Endometrial microvascular endothelial cells (primary cell): ENCODE results near the gene DYNC2I2. TPM values are rescaled to one million over a fixed set of nuclear protein-coding genes. Genes with fewer than 3 reads are reported as not detected.

Experiments used
- in situ Hi-C: cut with HindIII; loops from 2 replicates; pipeline ENCODE4 v1.10.0; 2017; ENCODE audit warnings: low sequenced_read_pairs, low pct_unique_long_range_greater_than_20kb; ENCODE audit errors: inconsistent ontology term
- total RNA-seq: library from RNA; depleted of rRNA; stranded (reverse); fragments of >200 nt; gene quantifications from one replicate; pipeline ENCODE4 v1.2.3, GENCODE V29; 2015; ENCODE audit errors: inconsistent ontology term

Gene DYNC2I2
- total RNA-seq, 1 donor from 2014 or later: 112 TPM

GRCh38 chr9:128626181-128626580 is 30.5 kb downstream of the DYNC2I2 start:
- in situ Hi-C loops: loop anchor here (10.0 kb wide), 1 partner anchor 61 kb away; no protein-coding TSS in a partner anchor

DNA sequence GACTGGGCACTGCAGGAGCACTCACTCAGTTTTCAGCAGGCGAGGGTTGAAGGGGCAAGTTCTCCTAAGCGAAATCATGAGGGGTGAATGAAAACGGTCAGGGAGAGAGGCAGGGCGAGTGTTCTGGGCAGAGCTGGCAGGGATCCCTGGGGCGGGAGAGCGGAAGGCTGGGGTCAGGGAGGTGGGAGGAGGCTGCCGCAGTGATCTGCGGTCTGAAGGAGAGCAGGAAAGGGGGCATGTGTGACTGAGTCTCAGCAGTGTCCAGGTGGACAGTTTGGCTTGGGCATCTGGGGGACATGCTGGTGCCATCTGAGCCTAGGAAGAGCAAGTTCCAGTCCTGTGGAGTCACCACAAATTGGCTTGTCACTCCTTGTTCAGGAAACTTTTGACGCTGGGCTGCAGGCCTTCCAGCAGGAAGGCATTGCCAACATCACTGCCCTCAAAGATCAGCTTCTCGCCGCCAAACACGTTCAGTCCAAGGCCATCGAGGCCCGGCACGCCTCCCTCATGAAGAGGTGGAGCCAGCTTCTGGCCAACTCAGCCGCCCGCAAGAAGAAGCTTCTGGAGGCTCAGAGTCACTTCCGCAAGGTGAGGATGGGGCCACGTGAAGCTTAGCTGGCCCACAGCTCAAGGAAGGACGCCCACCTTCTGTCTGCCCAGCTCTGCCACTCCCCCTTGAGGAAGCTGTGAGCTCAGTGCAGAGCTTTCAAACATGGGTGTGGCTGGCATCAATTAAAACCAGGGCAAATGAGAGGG is 31.1 kb downstream of the DYNC2I2 start:
- in situ Hi-C loops: loop anchor here (10.0 kb wide), 1 partner anchor 61 kb away; no protein-coding TSS in a partner anchor

GRCh38 chr9:128624566-128624965 is 32.1 kb downstream of the DYNC2I2 start:
- in situ Hi-C loops: loop anchor here (10.0 kb wide), 1 partner anchor 60 kb away; no protein-coding TSS in a partner anchor

DNA sequence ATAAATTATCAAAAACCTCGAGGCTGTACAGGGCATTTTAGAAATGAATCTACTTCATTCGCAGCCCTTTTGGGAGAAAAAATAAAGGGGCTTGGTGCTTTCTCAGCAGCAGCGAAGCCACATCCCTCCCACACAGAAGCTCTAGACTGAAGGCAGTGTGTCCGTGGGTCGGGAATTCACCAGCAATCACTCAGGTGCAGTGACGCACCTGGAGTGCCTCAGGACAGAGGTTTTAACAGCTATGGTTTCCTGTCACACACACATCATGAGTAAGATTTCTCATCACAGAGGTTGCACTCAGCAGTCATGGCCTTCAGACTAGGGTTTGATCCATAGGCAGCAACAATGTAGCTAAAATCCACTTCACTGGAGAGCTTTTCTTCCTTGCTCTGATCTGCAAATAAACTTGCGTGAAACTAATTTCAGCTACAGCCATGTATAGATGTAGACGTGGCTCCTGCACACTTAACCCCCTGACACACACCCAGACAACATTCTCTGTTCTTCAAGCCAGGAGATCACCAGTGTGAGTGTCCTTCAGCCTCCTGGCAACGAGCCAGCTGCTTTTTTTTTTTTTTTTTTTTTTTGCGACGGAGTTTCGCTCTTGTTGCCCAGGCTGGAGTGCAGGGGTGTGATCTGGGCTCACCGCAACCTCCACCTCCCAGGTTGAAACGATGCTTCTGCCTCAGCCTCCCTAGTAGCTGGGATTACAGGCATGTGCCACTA is 34.8 kb downstream of the DYNC2I2 start:
- in situ Hi-C loops: loop anchor here (10.0 kb wide), 1 partner anchor 57 kb away; no protein-coding TSS in a partner anchor

GRCh38 chr9:128619779-128620178 is 36.9 kb downstream of the DYNC2I2 start:
- in situ Hi-C loops: loop anchor here (10.0 kb wide), 1 partner anchor 55 kb away; no protein-coding TSS in a partner anchor

DNA sequence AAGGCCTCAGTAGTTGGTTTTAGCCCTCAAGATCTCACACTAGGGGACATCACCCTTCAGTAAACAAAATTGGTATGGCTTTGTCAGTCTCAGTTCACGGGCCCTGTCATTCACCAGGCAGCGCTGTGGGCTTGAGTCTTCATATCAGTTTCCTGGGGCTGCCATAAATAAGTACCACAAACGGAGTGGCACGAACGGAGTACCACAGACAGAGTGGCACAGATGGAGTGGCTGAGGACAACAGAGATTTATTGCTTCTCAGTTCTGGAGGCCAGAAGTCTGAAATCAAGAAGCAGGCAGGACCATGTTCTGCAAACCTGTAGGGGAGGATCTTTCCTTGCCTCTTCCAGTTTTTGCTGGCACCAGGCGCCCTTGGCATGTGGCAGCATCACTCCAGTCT is 37.5 kb downstream of the DYNC2I2 start:
- in situ Hi-C loops: no loop called here

GRCh38 chr9:128617943-128618342 is 38.7 kb downstream of the DYNC2I2 start:
- in situ Hi-C loops: no loop called here

DNA sequence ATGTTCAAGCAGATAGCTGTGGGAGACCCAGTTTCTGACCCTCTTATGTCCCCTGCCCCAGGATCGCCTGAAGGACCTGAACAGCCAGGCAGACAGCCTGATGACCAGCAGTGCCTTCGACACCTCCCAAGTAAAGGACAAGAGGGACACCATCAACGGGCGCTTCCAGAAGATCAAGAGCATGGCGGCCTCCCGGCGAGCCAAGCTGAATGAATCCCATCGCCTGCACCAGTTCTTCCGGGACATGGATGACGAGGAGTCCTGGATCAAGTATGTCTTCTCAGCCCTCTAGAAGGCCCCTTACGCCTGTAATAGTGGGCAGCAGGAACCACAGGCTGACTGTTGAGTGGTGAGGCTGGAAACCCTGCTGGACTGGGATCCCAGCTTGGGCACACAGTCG is 41.1 kb downstream of the DYNC2I2 start:
- in situ Hi-C loops: no loop called here

DNA sequence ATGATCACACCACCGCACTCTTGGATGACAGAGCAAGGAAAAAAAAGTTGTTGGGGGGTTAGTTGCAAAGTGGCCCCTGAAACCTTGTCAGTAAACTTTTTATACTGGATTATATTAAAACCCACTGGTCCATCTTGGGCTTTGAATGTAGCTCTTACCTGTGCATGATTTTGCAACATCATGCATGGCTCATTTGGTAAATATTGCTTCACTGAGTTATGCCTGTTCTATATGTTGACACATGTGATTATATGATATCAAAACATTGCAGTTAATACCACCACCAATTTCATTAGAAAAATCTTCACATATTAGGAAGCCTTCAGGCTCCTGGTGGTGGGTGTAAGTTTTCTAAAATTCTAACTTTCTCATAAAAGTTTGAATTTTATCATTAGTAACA is 41.9 kb downstream of the DYNC2I2 start:
- in situ Hi-C loops: no loop called here

DNA sequence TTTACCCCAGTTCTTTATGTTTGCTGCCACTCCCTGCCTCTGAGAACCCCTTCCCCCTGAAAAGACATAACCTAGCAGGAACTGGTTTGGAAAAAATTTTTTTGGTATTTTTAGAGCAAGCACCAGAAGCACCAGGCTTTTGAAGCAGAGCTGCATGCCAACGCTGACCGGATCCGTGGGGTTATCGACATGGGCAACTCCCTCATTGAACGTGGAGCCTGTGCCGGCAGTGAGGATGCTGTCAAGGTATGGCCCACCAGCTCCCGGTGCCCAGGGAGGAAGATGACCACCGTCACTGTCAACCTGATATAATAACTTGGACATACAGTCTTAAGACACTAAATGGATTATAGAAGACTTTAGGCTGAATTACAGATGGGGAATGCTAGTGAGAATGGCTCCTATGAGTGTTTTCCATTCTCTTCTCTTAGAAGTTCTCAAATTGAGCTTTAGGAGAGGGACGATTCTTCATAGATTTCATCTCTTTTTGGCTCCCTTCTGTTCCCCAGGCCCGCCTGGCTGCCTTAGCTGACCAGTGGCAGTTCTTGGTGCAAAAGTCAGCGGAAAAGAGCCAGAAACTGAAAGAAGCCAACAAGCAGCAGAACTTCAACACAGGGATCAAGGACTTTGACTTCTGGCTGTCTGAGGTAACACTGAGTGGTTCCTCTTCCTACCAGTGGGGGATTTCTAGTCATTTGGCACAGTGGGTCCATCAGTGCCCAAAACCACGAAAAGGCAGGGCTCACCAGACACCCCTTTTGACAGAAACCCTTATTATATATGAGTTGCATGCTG is 44.9 kb downstream of the DYNC2I2 start:
- in situ Hi-C loops: no loop called here

DNA sequence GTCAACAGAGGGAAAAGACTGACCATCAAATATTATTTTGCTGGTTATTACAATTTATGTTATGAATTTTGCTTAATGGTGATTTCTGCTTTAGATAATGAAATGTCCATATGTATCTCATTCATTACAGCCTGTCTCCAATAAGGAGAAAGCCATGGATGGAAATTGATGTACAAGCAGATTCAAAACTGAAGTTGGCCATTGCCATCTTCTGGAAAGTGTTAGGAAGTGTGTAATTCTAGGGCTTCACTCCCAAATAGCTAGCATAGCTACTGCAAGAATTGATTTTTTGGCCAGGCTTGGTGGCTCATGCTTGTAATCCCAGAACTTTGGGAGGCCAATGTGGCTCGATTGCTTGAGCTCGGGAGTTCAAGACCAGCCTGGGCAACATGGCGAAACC is 45.8 kb downstream of the DYNC2I2 start:
- in situ Hi-C loops: no loop called here

- in situ Hi-C loops: no loop called here
These were observed 48.9 kb downstream of the DYNC2I2 start for GRCh38 chr9:128607642-128608350.

DNA sequence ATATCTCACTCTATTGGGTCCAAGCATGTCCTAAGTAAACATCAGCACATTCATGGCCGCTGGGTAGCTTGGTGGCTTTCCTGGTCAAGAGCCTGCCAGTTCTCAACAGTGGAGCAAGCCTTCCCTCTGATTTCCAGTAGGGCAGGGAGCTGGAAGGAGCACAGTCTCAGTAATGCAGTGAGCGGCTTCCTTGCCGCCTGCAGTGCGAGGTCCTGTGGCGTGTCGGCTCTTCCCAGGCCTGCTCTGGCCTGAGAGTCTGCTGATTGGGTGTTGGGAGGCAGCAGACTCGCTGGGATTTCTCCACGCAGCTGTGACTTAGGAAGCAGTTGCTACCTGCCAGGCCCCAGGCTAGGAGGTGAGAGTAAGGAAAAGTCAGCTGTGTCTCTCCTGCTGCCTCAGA is 53.0 kb downstream of the DYNC2I2 start:
- in situ Hi-C loops: no loop called here

- in situ Hi-C loops: no loop called here
These were observed 56.5 kb downstream of the DYNC2I2 start for GRCh38 chr9:128600099-128600498.

- in situ Hi-C loops: no loop called here
These were observed 61.2 kb downstream of the DYNC2I2 start for GRCh38 chr9:128595471-128595870.

GRCh38 chr9:128593856-128594255 is 62.8 kb downstream of the DYNC2I2 start:
- in situ Hi-C loops: no loop called here

DNA sequence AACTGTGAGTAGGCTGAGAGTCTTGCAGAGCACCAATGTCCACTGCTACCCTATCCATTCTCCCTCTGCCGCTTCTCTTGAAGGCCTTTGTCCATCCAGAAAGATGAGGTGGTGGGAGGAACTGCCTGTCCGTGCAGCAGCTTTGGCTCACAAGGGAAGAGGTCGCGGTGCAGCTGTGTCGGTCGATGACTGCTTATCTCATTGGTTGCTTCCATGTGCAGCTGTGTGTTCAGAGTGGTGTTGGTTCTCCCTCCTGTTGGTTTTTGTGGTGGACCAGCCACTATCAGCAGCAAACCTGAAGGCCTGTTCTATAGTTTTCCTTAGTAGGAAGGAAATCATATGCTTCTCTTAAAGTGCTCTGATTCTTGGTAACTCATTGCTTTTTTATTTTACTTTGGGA is 63.6 kb downstream of the DYNC2I2 start:
- in situ Hi-C loops: no loop called here

DNA sequence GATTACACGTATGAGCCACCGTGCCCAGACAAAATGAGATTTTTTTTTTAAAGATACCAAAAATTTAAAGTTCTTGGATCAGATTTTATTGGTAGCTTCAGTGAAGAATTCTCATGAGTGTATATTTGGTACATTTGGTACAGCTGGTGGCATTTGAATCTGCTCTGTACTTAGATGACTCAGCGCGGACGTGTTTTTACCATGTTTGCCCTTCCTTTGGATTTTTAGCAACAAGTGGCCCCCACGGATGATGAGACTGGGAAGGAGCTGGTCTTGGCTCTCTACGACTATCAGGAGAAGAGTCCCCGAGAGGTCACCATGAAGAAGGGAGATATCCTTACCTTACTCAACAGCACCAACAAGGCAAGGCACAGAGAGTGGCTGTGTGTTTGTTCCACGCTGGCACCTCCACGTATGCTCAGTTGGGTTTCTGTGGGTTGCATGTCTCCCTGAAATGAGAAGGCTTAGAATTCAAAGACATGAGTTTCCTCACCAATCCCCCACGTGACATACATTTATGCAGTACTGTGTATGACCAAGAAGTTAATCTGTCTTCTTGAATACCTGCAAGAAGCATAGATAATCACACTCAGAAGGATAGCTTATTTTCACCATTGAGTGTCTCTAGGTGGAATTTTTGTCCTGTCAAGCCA is 67.9 kb downstream of the DYNC2I2 start:
- in situ Hi-C loops: no loop called here
